ENCODE data around the gene LCE3A.

Gene LCE3A

GRCh38 chr1:152577168-152577567, 45.7 kb downstream of the LCE3A start:
- in situ Hi-C loops (cut with MboI; ENCODE audit: low sequenced_read_pairs), result no loop called here
